ENCODE measurements around the gene PCSK4.
A peak's percentile ranks its signal among the peaks of the same experiment; 100 is the strongest.

The PCSK4 gene

GRCh38 chr19:1438035-1438932 is 51.9 kb downstream of the PCSK4 start, which contains the start of gene RPS15:
RPS15 (plus strand) TSS chr19:1438396; CDS start chr19:1438426, 30 bp downstream.
- peak; percentile 96 for DNase-seq (ENCODE audit: low spot score)

- no peak for DNase-seq (ENCODE audit: low spot score)
These were observed 52.5 kb downstream of the PCSK4 start for GRCh38 chr19:1437609-1438008.

- DNase-seq (ENCODE audit: low spot score) = no peak
These were observed 54.7 kb downstream of the PCSK4 start for GRCh38 chr19:1435378-1435989.

- no peak for DNase-seq (ENCODE audit: low spot score)
These were observed 55.5 kb downstream of the PCSK4 start for GRCh38 chr19:1434577-1435060.

- no peak for DNase-seq (ENCODE audit: low spot score)
These were observed 56.1 kb downstream of the PCSK4 start for GRCh38 chr19:1434040-1434366.

- DNase-seq (ENCODE audit: low spot score) = no peak
These were observed 56.8 kb downstream of the PCSK4 start for GRCh38 chr19:1433119-1434039.

- DNase-seq (ENCODE audit: low spot score) = no peak
These were observed 57.7 kb downstream of the PCSK4 start for GRCh38 chr19:1432507-1432887.

GRCh38 chr19:1431759-1432506 is 58.2 kb downstream of the PCSK4 start:
- no peak for DNase-seq (ENCODE audit: low spot score)

Measured in HuH-7.5 (cell line).